ENCODE results near the gene RXRB.

RXRB gene

DNA sequence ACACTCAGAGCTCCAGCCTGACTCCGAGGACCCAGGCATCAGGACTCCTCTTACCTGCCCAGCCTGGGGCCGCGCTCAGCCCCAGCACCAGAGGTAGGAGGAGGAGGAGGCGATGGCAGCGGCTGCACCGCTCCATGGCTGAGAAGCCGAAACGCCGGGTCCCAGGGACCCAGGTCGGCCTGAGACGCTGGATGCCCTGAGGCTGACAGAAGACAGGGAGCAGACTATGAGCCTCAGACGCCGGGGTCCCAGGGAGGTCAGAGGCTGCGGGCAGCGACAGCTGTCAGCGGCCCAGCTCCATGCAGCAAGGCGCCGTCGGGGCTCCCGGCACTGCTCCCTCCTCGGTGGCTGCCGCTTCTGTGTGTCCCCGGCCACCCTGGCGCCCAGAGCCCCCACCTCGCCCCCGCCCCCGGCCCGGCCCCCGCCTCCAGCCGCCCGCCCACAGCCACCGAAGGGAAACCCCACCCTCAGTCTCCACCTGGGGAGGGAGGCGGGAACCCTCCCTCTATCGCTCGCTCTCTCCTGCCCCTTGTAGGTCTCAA is 8.3 kb downstream of the RXRB start, which contains the start of gene COL11A2:
Gene COL11A2, minus strand, starts transcription at position 363 of the 542 bp plus-strand sequence. Its CDS starts 227 bp downstream, at position 136.
- H3K36me3 ChIP-seq (ENCODE audit: control insufficient read depth, insufficient read depth, low read length): peaks cover 13% of the 10 kb centered on the region
- H3K4me3 ChIP-seq (replicated peaks; ENCODE audit: low read depth, low read length): no peak within 1 kb of the TSS
- no peak for DNase-seq (ENCODE audit: extremely low read depth, insufficient read length)
- TF ChIP-seq, protein P1, sequence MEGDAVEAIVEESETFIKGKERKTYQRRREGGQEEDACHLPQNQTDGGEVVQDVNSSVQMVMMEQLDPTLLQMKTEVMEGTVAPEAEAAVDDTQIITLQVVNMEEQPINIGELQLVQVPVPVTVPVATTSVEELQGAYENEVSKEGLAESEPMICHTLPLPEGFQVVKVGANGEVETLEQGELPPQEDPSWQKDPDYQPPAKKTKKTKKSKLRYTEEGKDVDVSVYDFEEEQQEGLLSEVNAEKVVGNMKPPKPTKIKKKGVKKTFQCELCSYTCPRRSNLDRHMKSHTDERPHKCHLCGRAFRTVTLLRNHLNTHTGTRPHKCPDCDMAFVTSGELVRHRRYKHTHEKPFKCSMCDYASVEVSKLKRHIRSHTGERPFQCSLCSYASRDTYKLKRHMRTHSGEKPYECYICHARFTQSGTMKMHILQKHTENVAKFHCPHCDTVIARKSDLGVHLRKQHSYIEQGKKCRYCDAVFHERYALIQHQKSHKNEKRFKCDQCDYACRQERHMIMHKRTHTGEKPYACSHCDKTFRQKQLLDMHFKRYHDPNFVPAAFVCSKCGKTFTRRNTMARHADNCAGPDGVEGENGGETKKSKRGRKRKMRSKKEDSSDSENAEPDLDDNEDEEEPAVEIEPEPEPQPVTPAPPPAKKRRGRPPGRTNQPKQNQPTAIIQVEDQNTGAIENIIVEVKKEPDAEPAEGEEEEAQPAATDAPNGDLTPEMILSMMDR (IDR thresholded peaks at IDR 0.05; ENCODE audit: insufficient read depth, low read length, poor library complexity, severe bottlenecking): no peak
- H3K27me3 ChIP-seq (replicated peaks; ENCODE audit: control insufficient read depth, insufficient read depth, low read length): peaks cover 3% of the 10 kb centered on the region

DNA sequence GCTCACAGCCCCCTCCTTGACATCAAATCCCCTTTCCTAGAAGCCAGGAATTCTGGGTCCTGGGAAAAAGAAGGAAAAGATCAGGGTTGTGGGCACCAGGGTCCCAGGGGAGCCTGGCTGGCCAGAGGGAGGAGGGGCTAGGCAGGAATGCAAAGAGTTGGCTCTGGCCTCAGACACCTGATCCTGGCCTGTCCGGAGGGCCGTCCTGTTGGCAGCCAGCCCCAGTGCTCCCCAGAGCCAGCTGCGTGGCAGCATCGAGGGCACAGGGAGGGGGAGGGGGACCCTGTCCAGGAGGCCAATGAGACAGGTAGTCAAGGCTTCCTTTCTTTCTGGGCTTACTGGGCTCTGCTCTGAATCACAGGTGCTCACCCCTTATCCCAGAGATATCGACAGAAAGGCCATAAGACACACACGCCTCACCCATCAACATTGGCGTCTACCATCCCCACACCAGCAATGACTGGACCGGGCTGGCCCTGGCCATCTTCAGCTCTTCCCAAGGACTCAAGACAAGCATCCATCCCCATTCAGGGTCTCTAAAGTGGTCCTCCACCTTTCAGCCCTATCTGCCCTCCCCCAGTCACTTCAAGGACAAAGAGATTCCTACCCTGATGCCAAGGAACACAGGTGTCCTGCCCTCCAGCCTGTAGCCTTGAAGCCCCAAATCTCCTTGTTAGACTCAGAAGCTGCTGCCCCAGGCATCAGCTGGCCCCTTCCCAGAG is 8.9 kb downstream of the RXRB start:
- H3K4me3 ChIP-seq (replicated peaks; ENCODE audit: low read depth, low read length): no peak overlapping the region
- H3K27me3 ChIP-seq (replicated peaks; ENCODE audit: control insufficient read depth, insufficient read depth, low read length): peaks cover 3% of the 10 kb centered on the region
- TF ChIP-seq, protein P1 (IDR thresholded peaks at IDR 0.05; ENCODE audit: insufficient read depth, low read length, poor library complexity, severe bottlenecking): no peak
- H3K36me3 ChIP-seq (ENCODE audit: control insufficient read depth, insufficient read depth, low read length): peaks cover 13% of the 10 kb centered on the region
- DNase-seq (ENCODE audit: extremely low read depth, insufficient read length): no peak

DNA sequence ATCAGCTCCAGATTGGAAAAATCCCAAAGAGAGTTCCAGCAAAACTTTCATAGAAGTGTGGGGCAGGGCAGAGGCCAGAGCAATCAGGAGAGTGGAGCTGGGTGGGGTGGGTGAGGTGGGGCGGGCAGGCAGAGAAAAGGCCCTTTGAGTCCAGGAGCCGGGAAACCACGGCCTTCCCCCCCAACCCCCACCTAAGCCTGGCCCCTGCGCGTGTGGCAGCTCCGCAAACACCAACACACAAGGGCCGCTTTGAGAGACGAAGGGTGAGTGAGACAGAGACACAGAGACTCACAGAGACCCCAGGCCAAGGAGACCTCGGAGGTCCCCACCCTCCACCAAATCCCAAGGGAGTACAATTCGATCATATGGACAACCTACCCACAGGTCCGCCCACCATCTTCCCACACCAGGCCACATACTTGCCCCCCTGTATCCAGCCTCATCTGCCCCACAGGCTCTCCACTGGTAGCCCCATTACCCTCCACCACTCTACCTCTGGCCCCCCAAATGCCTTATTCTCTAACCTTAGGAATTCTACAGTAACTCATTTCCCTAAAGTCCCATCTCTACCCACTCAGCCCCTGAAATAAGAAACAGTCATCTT is 9.9 kb downstream of the RXRB start:
- DNase-seq (ENCODE audit: extremely low read depth, insufficient read length): no peak
- Histone ChIP-seq H3K4me3 (replicated peaks; ENCODE audit: low read depth, low read length) (no peak overlapping the region), H3K36me3 (ENCODE audit: control insufficient read depth, insufficient read depth, low read length) (peaks cover 10% of the 10 kb centered on the region), H3K27me3 (replicated peaks; ENCODE audit: control insufficient read depth, insufficient read depth, low read length) (peaks cover 3% of the 10 kb centered on the region)
- TF ChIP-seq, protein P1 (IDR thresholded peaks at IDR 0.05; ENCODE audit: insufficient read depth, low read length, poor library complexity, severe bottlenecking): no peak

DNA sequence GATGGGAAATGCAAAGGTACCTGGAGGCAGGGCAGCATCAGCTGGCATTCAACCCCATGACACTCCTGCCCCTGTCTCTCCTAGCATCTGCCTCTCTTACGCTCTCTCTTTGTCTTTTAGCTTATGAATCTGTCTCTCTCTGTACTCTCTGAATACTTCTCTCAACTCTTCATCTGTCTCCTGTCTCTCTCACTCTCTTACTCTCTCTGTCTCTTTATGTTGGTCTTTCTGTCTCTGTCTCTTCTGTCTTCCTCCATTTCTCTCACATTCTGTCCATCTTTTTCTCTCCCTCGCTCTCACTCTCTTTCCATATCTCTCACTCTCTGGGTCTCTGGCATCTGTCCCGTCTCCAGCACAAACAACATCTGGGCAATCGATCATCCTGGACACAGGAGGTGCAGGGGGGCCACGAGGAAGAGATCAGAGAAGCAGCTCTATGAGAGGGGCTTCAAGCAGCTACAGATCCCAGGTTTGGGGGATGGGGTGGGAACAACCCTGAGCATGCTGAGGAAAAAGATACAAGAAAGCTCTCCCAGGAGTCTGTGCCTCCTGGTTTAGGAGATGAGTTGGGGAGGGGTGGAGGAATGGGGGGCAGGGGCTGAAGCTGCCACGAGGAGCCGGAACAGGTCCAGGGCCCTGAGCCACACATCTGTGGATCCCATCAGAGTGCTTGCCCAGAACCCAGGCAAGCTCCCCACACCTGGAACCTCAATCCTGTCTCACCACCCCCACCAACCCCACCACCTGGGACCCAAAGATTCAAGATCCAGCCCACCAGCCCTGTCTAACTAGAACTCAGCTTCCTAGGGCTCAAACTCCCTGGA is 10.6 kb downstream of the RXRB start:
- no peak overlapping the region for H3K4me3 ChIP-seq (replicated peaks; ENCODE audit: low read depth, low read length)
- peaks cover 7% of the 10 kb centered on the region for H3K36me3 ChIP-seq (ENCODE audit: control insufficient read depth, insufficient read depth, low read length)
- peaks cover 3% of the 10 kb centered on the region for H3K27me3 ChIP-seq (replicated peaks; ENCODE audit: control insufficient read depth, insufficient read depth, low read length)
- TF ChIP-seq, protein P1 (IDR thresholded peaks at IDR 0.05; ENCODE audit: insufficient read depth, low read length, poor library complexity, severe bottlenecking): no peak
- no peak for DNase-seq (ENCODE audit: extremely low read depth, insufficient read length)

DNA sequence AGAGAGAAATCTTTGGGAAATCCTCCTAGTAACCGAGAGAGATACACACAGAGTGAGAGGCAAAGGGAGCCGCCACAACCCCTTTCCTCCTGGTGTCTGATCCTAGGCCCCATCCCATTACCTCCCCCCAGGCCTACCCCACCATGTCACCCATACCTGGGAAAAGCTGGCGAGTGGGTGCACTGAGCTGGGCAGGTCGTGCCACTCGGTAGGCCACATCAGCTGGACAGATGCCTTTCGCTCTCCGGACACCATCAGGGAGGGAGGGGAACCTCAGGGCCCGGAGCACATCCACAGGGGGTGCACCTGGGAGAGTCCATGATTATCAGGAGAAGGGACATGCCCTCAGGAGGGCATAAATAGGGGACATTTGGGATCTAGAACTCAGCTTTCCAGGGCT is 11.3 kb downstream of the RXRB start:
- TF ChIP-seq, protein P1 (IDR thresholded peaks at IDR 0.05; ENCODE audit: insufficient read depth, low read length, poor library complexity, severe bottlenecking): no peak
- DNase-seq (ENCODE audit: extremely low read depth, insufficient read length): no peak
- no peak overlapping the region for H3K4me3 ChIP-seq (replicated peaks; ENCODE audit: low read depth, low read length)
- peaks cover 3% of the 10 kb centered on the region for H3K27me3 ChIP-seq (replicated peaks; ENCODE audit: control insufficient read depth, insufficient read depth, low read length)
- H3K36me3 ChIP-seq (ENCODE audit: control insufficient read depth, insufficient read depth, low read length): peaks cover 1% of the 10 kb centered on the region; the same call in 1 of the 2 replicates
